HG02588 (cell line): ENCODE results near the gene CPLX1.

Experiments
- ATAC-seq: cut with Tn5 transposase; IDR thresholded peaks from one replicate; pipeline ENCODE4 v1.9.1; 2021; ENCODE audit warnings: mild to moderate bottlenecking, moderate library complexity; ENCODE audit not compliant: unreplicated experiment

Gene CPLX1

GRCh38 chr4:833731-834367, 7.9 kb upstream of the CPLX1 start:
- no peak for ATAC-seq

GRCh38 chr4:833156-833555, 7.2 kb upstream of the CPLX1 start:
- no peak for ATAC-seq

GRCh38 chr4:832536-832935, 6.6 kb upstream of the CPLX1 start:
- no peak for ATAC-seq

- ATAC-seq, result no peak
These were observed 6.2 kb upstream of the CPLX1 start for GRCh38 chr4:832108-832507.

GRCh38 chr4:831483-831805, 5.5 kb upstream of the CPLX1 start:
- ATAC-seq, result no peak

GRCh38 chr4:830601-831482, 4.9 kb upstream of the CPLX1 start:
- ATAC-seq, result no peak

- no peak for ATAC-seq
These were observed 4.1 kb upstream of the CPLX1 start for GRCh38 chr4:829761-830600.

- no peak for ATAC-seq
These were observed 3.4 kb upstream of the CPLX1 start for GRCh38 chr4:829291-829690.

- no peak for ATAC-seq
These were observed 2.8 kb upstream of the CPLX1 start for GRCh38 chr4:828641-829271.

GRCh38 chr4:827209-828081, 1.5 kb upstream of the CPLX1 start:
- no peak for ATAC-seq

- ATAC-seq, result no peak
These were observed 729 bp upstream of the CPLX1 start for GRCh38 chr4:826508-827208.

- ATAC-seq, result no peak
These were observed 612 bp downstream of the CPLX1 start for GRCh38 chr4:825063-825970.

- ATAC-seq, result no peak
These were observed 1.4 kb downstream of the CPLX1 start for GRCh38 chr4:824461-825062.

- ATAC-seq, result no peak
These were observed 2.0 kb downstream of the CPLX1 start for GRCh38 chr4:823761-824460.

- ATAC-seq, result no peak
These were observed 2.7 kb downstream of the CPLX1 start for GRCh38 chr4:823176-823760.

- no peak for ATAC-seq
These were observed 3.4 kb downstream of the CPLX1 start for GRCh38 chr4:822361-823175.
